SU-DHL-6 (cell line): ENCODE results near the gene KLF16.

ENCODE experiments used
- H2AFZ ChIP-seq: fragments of 200-600 bp; sonication (generic); 2 replicates; pipeline ENCODE4 v1.6.1; 2014; ENCODE audit warnings: low read depth, mild to moderate bottlenecking, moderate library complexity, mixed read lengths, antibody characterized with exemption, low read length; ENCODE audit not compliant: severe bottlenecking
- H3F3A ChIP-seq: fragments of 200-600 bp; shearing (Covaris generic); 2 replicates; pipeline ENCODE4 v1.6.0; 2016; ENCODE audit warnings: antibody characterized with exemption, mild to moderate bottlenecking; ENCODE audit not compliant: insufficient read depth
- H3K27ac ChIP-seq: fragments of 200-600 bp; sonication (generic); 2 replicates; pipeline ENCODE4 v1.5.1; 2016; ENCODE audit warnings: low read depth, mild to moderate bottlenecking, low read length, moderate library complexity, mixed read lengths
- H3K27me3 ChIP-seq: fragments of 200-600 bp; sonication (generic), shearing (Covaris generic); 2 replicates; pipeline ENCODE4 v1.6.0; 2014; ENCODE audit warnings: mild to moderate bottlenecking, low read length
- H3K36me3 ChIP-seq: fragments of 200-600 bp; sonication (generic); 2 replicates; pipeline ENCODE4 v1.6.1; 2014; ENCODE audit warnings: mild to moderate bottlenecking, low read length, mixed read lengths
- H3K4me2 ChIP-seq: fragments of 300-600, 200-600 bp; shearing (Covaris generic), sonication (generic); 2 replicates; pipeline ENCODE4 v1.6.0; 2014; ENCODE audit warnings: low read length, low read depth, mild to moderate bottlenecking; ENCODE audit not compliant: poor library complexity, severe bottlenecking
- H3K4me3 ChIP-seq: fragments of 200-600 bp; sonication (generic); 2 replicates; pipeline ENCODE4 v1.5.1; 2014; ENCODE audit warnings: antibody characterized with exemption, low read length, mild to moderate bottlenecking, mixed read lengths; ENCODE audit not compliant: insufficient read depth, poor library complexity, severe bottlenecking
- H3K79me2 ChIP-seq: fragments of 200-600 bp; sonication (generic); 2 replicates; pipeline ENCODE4 v1.6.1; 2014; ENCODE audit warnings: mild to moderate bottlenecking, low read length, moderate library complexity; ENCODE audit not compliant: insufficient read depth
- H3K9ac ChIP-seq: fragments of 200-600 bp; sonication (generic); 2 replicates; pipeline ENCODE4 v1.7.0; 2014; ENCODE audit warnings: mild to moderate bottlenecking, low read length
- H3K9me2 ChIP-seq: fragments of 200-600 bp; sonication (generic); replicated peaks from 2 replicates; pipeline ENCODE4 v1.6.1; 2014; ENCODE audit warnings: low read length; ENCODE audit not compliant: insufficient read depth
- H3K9me3 ChIP-seq: fragments of 200-600 bp; sonication (generic); 2 replicates; pipeline ENCODE4 v1.6.1; 2014; ENCODE audit warnings: low read length, mixed read lengths; ENCODE audit not compliant: insufficient read depth
- H4K20me1 ChIP-seq: fragments of 200-600 bp; sonication (generic); 2 replicates; pipeline ENCODE4 v1.6.1; 2014; ENCODE audit warnings: low read depth, mild to moderate bottlenecking, antibody characterized with exemption, low read length, moderate library complexity, mixed read lengths
- EZH2phosphoT487 ChIP-seq: fragments of 200-600 bp; sonication (generic), shearing (Covaris generic); conservative IDR thresholded peaks from 2 replicates; pipeline ENCODE4 v1.6.1; 2018; ENCODE audit warnings: mild to moderate bottlenecking, antibody characterized with exemption, low read length, moderate library complexity, mixed read lengths
- TF ChIP-seq, protein P1 (sequence below): fragments of 200-600 bp; sonication (generic); IDR thresholded peaks from one replicate; pipeline ENCODE4 v1.5.1; 2017; ENCODE audit warnings: antibody characterized with exemption, mild to moderate bottlenecking, low read length, moderate library complexity; ENCODE audit not compliant: insufficient read depth, poor library complexity, severe bottlenecking

The KLF16 gene

DNA sequence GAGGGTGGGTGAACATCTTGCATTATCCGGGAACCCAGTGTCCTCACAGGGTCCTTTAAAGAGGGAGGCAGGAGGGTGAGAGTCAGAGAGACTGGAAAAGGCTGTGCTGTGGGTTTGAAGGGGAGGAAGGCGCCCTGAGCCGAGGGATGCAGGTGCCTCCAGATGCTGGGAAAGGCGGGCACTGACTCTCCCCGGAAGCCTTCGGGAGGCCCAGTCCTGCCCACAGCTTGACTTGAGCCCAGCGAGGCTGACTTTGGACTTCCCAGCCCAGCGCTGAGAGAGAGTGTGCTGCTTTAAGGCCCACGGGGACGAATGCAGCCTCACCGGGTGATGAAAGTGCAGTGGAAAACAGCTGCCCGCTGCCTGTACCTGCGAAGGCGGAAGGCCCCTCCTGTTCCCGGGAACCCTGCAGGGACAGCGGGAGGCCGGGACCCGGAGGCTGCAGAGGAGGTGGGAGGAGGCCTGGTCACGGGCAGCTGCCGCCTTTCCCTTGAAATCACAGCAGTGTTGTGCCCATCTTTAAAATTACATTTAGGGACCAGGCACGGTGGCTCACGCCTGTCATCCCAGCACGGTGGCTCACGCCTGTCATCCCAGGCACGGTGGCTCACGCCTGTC is 31.2 kb downstream of the KLF16 start:
- H3F3A ChIP-seq = no peaks in the 10 kb centered on the region
- TF ChIP-seq, protein P1, sequence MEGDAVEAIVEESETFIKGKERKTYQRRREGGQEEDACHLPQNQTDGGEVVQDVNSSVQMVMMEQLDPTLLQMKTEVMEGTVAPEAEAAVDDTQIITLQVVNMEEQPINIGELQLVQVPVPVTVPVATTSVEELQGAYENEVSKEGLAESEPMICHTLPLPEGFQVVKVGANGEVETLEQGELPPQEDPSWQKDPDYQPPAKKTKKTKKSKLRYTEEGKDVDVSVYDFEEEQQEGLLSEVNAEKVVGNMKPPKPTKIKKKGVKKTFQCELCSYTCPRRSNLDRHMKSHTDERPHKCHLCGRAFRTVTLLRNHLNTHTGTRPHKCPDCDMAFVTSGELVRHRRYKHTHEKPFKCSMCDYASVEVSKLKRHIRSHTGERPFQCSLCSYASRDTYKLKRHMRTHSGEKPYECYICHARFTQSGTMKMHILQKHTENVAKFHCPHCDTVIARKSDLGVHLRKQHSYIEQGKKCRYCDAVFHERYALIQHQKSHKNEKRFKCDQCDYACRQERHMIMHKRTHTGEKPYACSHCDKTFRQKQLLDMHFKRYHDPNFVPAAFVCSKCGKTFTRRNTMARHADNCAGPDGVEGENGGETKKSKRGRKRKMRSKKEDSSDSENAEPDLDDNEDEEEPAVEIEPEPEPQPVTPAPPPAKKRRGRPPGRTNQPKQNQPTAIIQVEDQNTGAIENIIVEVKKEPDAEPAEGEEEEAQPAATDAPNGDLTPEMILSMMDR = no peak
- no peak for TF ChIP-seq EZH2phosphoT487
- no peak overlapping the region for H3K4me2 ChIP-seq
- no peaks in the 10 kb centered on the region for H3K36me3 ChIP-seq
- H3K79me2 ChIP-seq = peaks cover 43% of the 10 kb centered on the region
- H4K20me1 ChIP-seq = peaks cover 4% of the 10 kb centered on the region; the same call in 1 of the 2 replicates
- no peaks in the 10 kb centered on the region for H3K9me2 ChIP-seq
- H3K9ac ChIP-seq = no peak overlapping the region
- H3K4me3 ChIP-seq = no peak overlapping the region
- H3K27ac ChIP-seq = no peak overlapping the region
- H3K9me3 ChIP-seq = no peaks in the 10 kb centered on the region
- H2AFZ ChIP-seq = no peak overlapping the region
- H3K27me3 ChIP-seq = no peaks in the 10 kb centered on the region

DNA sequence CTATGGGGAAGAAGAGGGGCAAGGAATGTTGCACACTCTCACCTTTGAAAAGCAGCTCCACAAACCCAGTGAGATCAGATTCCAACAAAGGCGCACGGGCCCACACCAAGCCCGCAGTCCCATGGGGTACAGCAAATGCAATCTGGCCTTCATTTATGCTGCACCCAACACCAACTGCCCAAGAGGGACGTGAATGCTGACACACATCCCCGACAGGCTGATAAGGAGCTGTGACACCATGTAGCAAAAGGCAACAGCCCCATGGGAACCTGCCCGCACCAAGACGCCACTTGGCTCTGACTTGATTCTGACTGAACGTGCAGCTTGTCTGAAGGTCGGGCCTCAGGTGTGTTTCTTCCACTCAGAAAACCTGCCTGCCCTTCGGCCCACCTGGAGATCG is 32.4 kb downstream of the KLF16 start:
- H3K36me3 ChIP-seq = no peaks in the 10 kb centered on the region

DNA sequence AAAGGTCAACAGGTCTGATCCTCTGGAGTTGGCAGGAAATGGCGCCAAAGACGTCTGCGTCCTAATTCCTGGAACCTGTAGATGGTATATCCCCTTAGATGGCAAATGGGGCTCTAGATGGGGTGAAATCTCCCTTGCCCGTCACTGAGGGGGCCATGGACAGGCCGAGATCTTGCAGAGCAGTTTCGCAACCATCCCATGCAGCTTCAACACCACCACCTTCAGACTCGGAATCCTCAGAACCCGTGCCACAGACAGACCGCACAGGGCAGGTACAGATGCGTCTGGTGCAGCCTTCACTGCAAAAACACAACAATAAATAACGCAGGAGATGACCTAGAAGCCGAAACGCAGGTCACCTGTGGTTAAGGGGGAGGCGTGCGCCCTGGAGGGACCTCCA is 32.8 kb downstream of the KLF16 start:
- Histone ChIP-seq H3K27ac (no peak overlapping the region), H3K36me3 (no peaks in the 10 kb centered on the region), H2AFZ (no peak overlapping the region), H3K79me2 (peaks cover 27% of the 10 kb centered on the region), H3K9me3 (no peaks in the 10 kb centered on the region), H3F3A (no peaks in the 10 kb centered on the region), H4K20me1 (no peaks in the 10 kb centered on the region; the same call in 1 of the 2 replicates), H3K4me3 (no peak overlapping the region), H3K9me2 (no peaks in the 10 kb centered on the region), H3K9ac (no peak overlapping the region), H3K27me3 (no peaks in the 10 kb centered on the region), H3K4me2 (no peak overlapping the region)
- no peak for TF ChIP-seq EZH2phosphoT487
- TF ChIP-seq, protein P1 = no peak

More for the DNA sequence above, 32.4 kb downstream of the KLF16 start:
- H3K4me2 ChIP-seq = no peak overlapping the region
- peaks cover 31% of the 10 kb centered on the region for H3K79me2 ChIP-seq
- H3K4me3 ChIP-seq = no peak overlapping the region
- no peaks in the 10 kb centered on the region for H3K9me2 ChIP-seq
- H3K27ac ChIP-seq = no peak overlapping the region
- no peaks in the 10 kb centered on the region for H3F3A ChIP-seq
- no peak overlapping the region for H2AFZ ChIP-seq
- H3K9me3 ChIP-seq = no peaks in the 10 kb centered on the region
- H3K9ac ChIP-seq = no peak overlapping the region
- no peaks in the 10 kb centered on the region; the same call in 1 of the 2 replicates for H4K20me1 ChIP-seq
- no peaks in the 10 kb centered on the region for H3K27me3 ChIP-seq
- TF ChIP-seq EZH2phosphoT487 = no peak
- TF ChIP-seq, protein P1 = no peak
